Transverse colon (tissue), 4 donors: ENCODE measurements around the gene RFX3. TPM values are rescaled to one million over a fixed set of nuclear protein-coding genes. Genes with fewer than 3 reads are reported as not detected.
"Not testable (repeated sequence)": the region's sequence is repeated elsewhere in the genome, so short reads cannot be mapped to it uniquely, and the experiment has no call there.

Source experiments
- DNase-seq: peaks from one replicate; pipeline ENCODE4 v3.0.0-alpha.2; 2019
- H3K27ac ChIP-seq, 4 donors: fragments of 200-600 bp; sonication (generic); 2 replicates each; pipeline ENCODE4 v1.5.1; 2016 to 2018; ENCODE audit warnings: inconsistent platforms in 4 of 4
- H3K27me3 ChIP-seq: fragments of 200-600 bp; sonication (generic); 2 replicates; pipeline ENCODE4 v1.5.1; 2017; ENCODE audit warnings: inconsistent platforms
- H3K36me3 ChIP-seq, 4 donors: fragments of 200-600 bp; sonication (generic); 2 replicates each; pipeline ENCODE4 v1.5.1; 2017 to 2019; ENCODE audit warnings: inconsistent platforms in 4 of 4
- H3K4me1 ChIP-seq, 4 donors: fragments of 200-600 bp; sonication (generic); 2 replicates each; pipeline ENCODE4 v1.5.1; 2017 to 2020; ENCODE audit warnings: inconsistent platforms in 4 of 4
- H3K4me3 ChIP-seq, 4 donors: fragments of 200-600 bp; sonication (generic); 1 replicate in 1 of 4; 2 replicates in 3 of 4; pipeline versions ENCODE4 v1.5.1 to v1.6.1; 2017 to 2019; ENCODE audit warnings: inconsistent platforms in 4 of 4
- H3K9me3 ChIP-seq, 2 donors: fragments of 200-600 bp; sonication (generic); 2 replicates each; pipeline ENCODE4 v1.5.1; 2017 to 2019; ENCODE audit warnings: inconsistent platforms in 2 of 2
- EP300 ChIP-seq: sonication (generic); formaldehyde crosslinking; IDR thresholded peaks from one replicate; pipeline ENCODE4 v1.6.1; 2017; ENCODE audit warnings: antibody characterized with exemption, low read depth
- POLR2A ChIP-seq: fragments of 450-650 bp; IDR thresholded peaks from one replicate; pipeline ENCODE4 v1.6.1; 2016; ENCODE audit warnings: antibody characterized with exemption, mild to moderate bottlenecking, moderate library complexity
- POLR2AphosphoS5 ChIP-seq, 3 donors: sonication (generic); formaldehyde crosslinking; IDR thresholded peaks; one replicate each; pipeline ENCODE4 v1.6.1; 2016; ENCODE audit warnings: antibody characterized with exemption in 3 of 3
- WGBS, 2 donors: methylation state at CpG; one replicate each; pipeline ENCODE4 v1.1.5; 2018; ENCODE audit warnings: low coverage in 1 of 2; 5-methylcytosine and 5-hydroxymethylcytosine counted together
- in situ Hi-C, 4 donors: fragments of 200-750 bp; cut with MboI; loops; one replicate each; pipeline versions ENCODE4 v1.15.0 to v1.15.1; 2017; ENCODE audit warnings: low sequenced_read_pairs in 3 of 4, low pct_ligation_motif_present in 1 of 4, low pct_unique_long_range_greater_than_20kb in 1 of 4
- intact Hi-C: fragments of 100-400 bp; cut with DNase I; formaldehyde crosslinking; loops from one replicate; pipeline ENCODE4 v1.15.1; 2023; ENCODE audit warnings: low total_unique reads
- total RNA-seq, 4 donors: library from RNA; depleted of rRNA; stranded (reverse); fragments of >200 nt; gene quantifications; one replicate each; pipeline ENCODE4 v1.1.0, GENCODE V29; 2016
- TF ChIP-seq, protein P1 (sequence below), 5 experiments: fragments of 200-600 bp in 3 of 5; fragments of 450-650 bp in 2 of 5; sonication (generic) in 3 of 5; IDR thresholded peaks; 1 replicate in 2 of 5; 2 replicates in 3 of 5; pipeline ENCODE4 v1.5.1; 2016 to 2017; ENCODE audit warnings: antibody characterized with exemption in 5 of 5, inconsistent platforms in 3 of 5, mild to moderate bottlenecking in 2 of 5, moderate library complexity in 1 of 5

Gene RFX3
- total RNA-seq, 4 donors from 2014 or later: 3.5 to 21.9 (median 7.1) TPM

DNA sequence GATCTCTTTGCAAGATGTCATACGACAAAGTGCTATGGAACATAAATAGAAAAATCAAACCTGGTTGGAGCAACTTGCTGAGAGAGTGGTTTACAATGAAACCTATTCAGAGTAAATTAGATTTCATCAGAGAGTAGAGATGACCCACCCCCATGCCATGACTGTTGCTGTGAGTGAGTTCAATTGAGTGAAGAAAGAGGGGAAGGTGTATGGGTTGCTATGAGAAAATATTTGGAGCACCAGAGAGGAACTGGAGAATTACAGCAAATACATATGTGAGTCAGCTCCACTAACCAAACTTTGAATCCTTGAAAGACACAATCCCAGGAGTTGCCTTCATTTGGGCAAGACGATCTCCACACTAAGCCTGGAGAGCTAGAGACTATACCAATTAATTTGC, 217.2 kb downstream of the RFX3 start:
- Histone ChIP-seq H3K4me3 (no peak overlapping the region), H3K27ac (no peak overlapping the region), H3K27me3 (no peaks in the 10 kb centered on the region), H3K9me3 (no peaks in the 10 kb centered on the region), H3K36me3 (no peaks in the 10 kb centered on the region), H3K4me1 (no peaks in the 10 kb centered on the region)
- intact Hi-C loops: no loop called here
- WGBS, 2 donors: 85 to 93% methylated on average over 2 of the region's 2 CpGs
- DNase-seq: no peak
- no peak for TF ChIP-seq POLR2A
- no peak for TF ChIP-seq EP300
- TF ChIP-seq POLR2AphosphoS5 (IDR thresholded peaks at IDR 0.05): no peak
- TF ChIP-seq, protein P1, sequence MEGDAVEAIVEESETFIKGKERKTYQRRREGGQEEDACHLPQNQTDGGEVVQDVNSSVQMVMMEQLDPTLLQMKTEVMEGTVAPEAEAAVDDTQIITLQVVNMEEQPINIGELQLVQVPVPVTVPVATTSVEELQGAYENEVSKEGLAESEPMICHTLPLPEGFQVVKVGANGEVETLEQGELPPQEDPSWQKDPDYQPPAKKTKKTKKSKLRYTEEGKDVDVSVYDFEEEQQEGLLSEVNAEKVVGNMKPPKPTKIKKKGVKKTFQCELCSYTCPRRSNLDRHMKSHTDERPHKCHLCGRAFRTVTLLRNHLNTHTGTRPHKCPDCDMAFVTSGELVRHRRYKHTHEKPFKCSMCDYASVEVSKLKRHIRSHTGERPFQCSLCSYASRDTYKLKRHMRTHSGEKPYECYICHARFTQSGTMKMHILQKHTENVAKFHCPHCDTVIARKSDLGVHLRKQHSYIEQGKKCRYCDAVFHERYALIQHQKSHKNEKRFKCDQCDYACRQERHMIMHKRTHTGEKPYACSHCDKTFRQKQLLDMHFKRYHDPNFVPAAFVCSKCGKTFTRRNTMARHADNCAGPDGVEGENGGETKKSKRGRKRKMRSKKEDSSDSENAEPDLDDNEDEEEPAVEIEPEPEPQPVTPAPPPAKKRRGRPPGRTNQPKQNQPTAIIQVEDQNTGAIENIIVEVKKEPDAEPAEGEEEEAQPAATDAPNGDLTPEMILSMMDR (IDR thresholded peaks at IDR 0.05): no peak
- in situ Hi-C loops: no loop called here

DNA sequence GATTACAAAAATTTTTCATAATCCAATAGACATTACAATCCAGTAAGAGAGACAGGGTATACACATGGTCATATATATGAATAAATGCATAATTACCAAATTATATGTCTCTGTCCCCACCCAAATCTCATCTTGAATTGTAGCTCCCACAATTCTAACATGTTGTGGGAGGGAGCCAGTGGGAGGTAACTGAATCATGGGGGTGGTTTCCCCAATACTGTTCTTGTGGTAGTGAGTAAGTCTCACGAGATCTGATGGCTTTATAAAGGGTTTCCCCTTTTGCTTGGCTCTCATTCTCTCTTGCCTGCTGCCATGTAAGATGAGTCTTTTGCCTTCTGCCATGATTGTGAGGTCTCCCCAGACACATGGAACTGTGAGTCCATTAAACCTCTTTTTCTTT, 221.4 kb downstream of the RFX3 start:
- 82 to 86% methylated on average over 1 of the region's 1 CpG for WGBS, 2 donors
- H3K36me3 ChIP-seq, DNase-seq, H3K4me3 ChIP-seq, H3K4me1 ChIP-seq, H3K9me3 ChIP-seq, in situ Hi-C loops, H3K27me3 ChIP-seq, intact Hi-C loops, H3K27ac ChIP-seq: not testable (repeated sequence)

DNA sequence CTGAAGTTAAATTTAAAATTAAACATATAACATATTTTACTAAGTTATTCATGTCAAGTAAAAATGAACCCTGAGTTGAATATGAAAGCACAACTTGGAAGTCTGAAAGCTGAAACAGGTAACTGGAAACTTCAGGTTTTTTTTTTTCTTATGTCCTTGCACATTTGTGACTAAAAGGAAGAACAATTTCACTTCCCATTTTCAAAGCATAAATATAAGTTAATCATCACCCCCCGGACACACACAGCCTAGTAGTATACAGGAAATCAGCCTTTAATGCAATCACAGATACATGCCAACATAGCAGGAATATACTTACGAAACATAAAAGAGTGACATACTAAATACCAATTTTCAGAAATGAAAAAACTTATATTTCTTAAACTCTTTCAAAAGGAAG, 225.9 kb downstream of the RFX3 start:
- Histone ChIP-seq H3K9me3 (no peaks in the 10 kb centered on the region), H3K27ac (no peak overlapping the region), H3K4me1 (no peaks in the 10 kb centered on the region), H3K36me3 (no peaks in the 10 kb centered on the region), H3K27me3 (no peaks in the 10 kb centered on the region), H3K4me3 (no peak overlapping the region)
- WGBS, 2 donors: 41 to 71% methylated on average over 2 of the region's 2 CpGs
- in situ Hi-C loops: no loop called here
- TF ChIP-seq POLR2AphosphoS5 (IDR thresholded peaks at IDR 0.05): no peak
- no peak for TF ChIP-seq POLR2A
- TF ChIP-seq, protein P1 (IDR thresholded peaks at IDR 0.05): no peak
- TF ChIP-seq EP300: no peak
- no peak for DNase-seq
- intact Hi-C loops: no loop called here

DNA sequence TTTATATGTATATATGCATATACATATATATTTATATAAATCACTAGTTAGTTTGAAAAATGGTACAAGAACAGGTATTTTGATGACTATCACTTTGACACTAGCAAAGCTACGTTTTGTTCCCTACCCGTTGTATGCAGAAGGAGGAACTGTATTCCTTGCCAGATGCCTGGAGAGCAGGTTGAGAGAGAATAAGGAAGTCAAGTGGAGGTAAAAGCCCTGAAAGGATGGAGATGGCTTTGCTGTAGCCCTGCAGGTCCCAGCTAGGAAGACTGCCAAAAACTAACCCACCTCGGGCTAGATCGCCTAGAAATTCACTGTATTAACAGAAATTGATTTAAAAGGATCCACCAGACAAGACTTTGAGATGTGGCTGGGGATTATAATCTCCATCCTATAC, 229.3 kb downstream of the RFX3 start:
- H3K36me3 ChIP-seq: no peaks in the 10 kb centered on the region
- no peak for TF ChIP-seq POLR2A
- no peak for TF ChIP-seq EP300
- 72 to 79% methylated on average over 4 of the region's 4 CpGs for WGBS, 2 donors
- DNase-seq: no peak
- no peak overlapping the region for H3K27ac ChIP-seq
- H3K4me1 ChIP-seq: no peaks in the 10 kb centered on the region
- no peaks in the 10 kb centered on the region for H3K9me3 ChIP-seq
- H3K27me3 ChIP-seq: no peaks in the 10 kb centered on the region
- no peak overlapping the region for H3K4me3 ChIP-seq
- intact Hi-C loops (no loop called here), in situ Hi-C loops (no loop called here)

DNA sequence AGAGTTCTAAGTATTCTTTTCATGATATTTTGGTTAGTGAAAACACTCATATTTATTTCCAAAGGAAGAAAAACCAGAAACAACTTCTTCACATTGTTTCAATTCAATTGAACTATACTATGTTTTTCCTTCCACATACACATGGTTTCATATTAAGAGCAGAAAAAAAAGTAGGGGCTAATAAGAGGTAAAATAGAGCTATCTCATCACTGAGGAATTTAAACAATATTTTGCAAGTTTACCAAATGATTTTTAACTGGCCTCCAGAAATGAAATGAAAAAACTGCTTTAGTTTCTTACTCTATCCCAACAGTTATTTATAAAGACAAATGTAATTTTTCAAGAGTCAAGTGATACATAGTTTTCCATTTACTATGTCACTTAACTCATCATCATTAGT, 233.5 kb downstream of the RFX3 start:
- H3K4me1 ChIP-seq: no peaks in the 10 kb centered on the region
- H3K36me3 ChIP-seq: peaks cover 0 to 6% (median 0%) of the 10 kb centered on the region in 4 donors
- no peaks in the 10 kb centered on the region for H3K9me3 ChIP-seq
- in situ Hi-C loops: no loop called here
- H3K27me3 ChIP-seq: no peaks in the 10 kb centered on the region
- H3K27ac ChIP-seq: no peak overlapping the region
- DNase-seq: no peak
- intact Hi-C loops: no loop called here
- no peak overlapping the region for H3K4me3 ChIP-seq
- TF ChIP-seq POLR2AphosphoS5 (IDR thresholded peaks at IDR 0.05) (no peak), POLR2A (no peak), EP300 (no peak)
- TF ChIP-seq, protein P1 (IDR thresholded peaks at IDR 0.05): no peak
